Kidney epithelial cell (primary cell): Measurements from ENCODE around the gene YTHDF2. TPM values are rescaled to one million over a fixed set of nuclear protein-coding genes. Genes with fewer than 3 reads are reported as not detected.
"Not testable (repeated sequence)": the region's sequence is repeated elsewhere in the genome, so short reads cannot be mapped to it uniquely, and the experiment has no call there.

Source experiments
- DNase-seq: peaks from one replicate; pipeline ENCODE4 v3.0.0-alpha.2; 2010; ENCODE audit warnings: low read depth
- H3K27me3 ChIP-seq: 2 replicates; pipeline ENCODE4 v1.6.0; 2011; ENCODE audit warnings: low read length; ENCODE audit not compliant: control insufficient read depth, insufficient read depth
- H3K36me3 ChIP-seq: 2 replicates; pipeline ENCODE4 v1.5.1; 2011; ENCODE audit warnings: low read length; ENCODE audit not compliant: control insufficient read depth, insufficient read depth
- H3K4me3 ChIP-seq: 2 replicates; pipeline ENCODE4 v1.5.1; 2011; ENCODE audit warnings: low read depth, mild to moderate bottlenecking, control low read depth, low read length
- CTCF ChIP-seq: IDR thresholded peaks from 2 replicates; pipeline ENCODE4 v1.5.1; 2011; ENCODE audit warnings: mild to moderate bottlenecking, moderate library complexity, low read length, control low read depth, inconsistent platforms; ENCODE audit not compliant: insufficient read depth, poor library complexity, severe bottlenecking
- total RNA-seq: library from RNA; depleted of rRNA; stranded (reverse); fragments of >200 nt; gene quantifications from 2 replicates; pipeline ENCODE4 v1.2.3, GENCODE V29; 2015

The YTHDF2 gene
- total RNA-seq, 1 donor from 2014 or later: 114 TPM

DNA sequence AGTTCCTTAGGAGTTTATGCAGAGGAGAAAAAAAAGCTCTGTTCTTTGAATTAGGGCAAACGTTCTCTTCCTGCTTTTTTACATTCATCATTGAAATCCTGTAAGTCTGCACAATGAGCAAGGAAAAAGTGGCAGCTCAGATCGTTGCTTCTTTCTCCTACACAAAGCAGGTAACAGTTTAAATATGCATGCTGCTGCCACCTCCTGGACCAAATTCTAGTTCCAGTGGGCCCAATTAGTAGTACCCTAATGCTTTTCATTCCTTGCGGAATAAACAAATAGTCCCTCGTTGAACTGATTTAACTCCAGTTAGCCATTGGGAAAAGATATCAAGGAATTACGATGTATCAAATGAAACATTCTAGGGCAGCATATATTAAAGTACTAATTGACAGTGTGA lies 20.1 kb downstream of the YTHDF2 start:
- no peak for DNase-seq
- no peak overlapping the region for H3K4me3 ChIP-seq
- TF ChIP-seq CTCF: peak; percentile 10
- H3K36me3 ChIP-seq: no peaks in the 10 kb centered on the region
- no peaks in the 10 kb centered on the region for H3K27me3 ChIP-seq

DNA sequence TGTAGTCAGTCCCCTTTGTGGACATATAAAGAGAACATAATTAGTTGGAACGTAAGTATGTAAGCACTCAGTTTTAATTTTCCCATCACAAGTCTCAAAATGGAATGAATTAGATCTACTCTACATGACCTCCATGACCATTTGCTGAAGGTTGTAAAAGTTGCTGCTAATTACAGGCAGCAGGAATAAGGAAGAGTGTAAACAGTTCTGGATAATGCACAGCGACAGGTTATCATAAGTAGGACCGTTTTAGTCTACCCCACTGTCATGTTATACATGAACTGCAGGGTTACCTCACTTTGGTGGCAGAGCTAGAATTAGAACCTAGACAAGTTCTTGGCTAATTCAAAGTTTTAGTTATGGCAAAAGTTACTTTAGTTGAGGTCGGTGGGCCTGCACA lies 21.7 kb downstream of the YTHDF2 start:
- Histone ChIP-seq H3K27me3 (no peaks in the 10 kb centered on the region), H3K36me3 (no peaks in the 10 kb centered on the region), H3K4me3 (no peak overlapping the region)
- TF ChIP-seq CTCF: no peak
- no peak for DNase-seq

GRCh38 chr1:28759257-28759656 lies 22.5 kb downstream of the YTHDF2 start:
- Histone ChIP-seq H3K4me3 (no peak overlapping the region), H3K27me3 (no peaks in the 10 kb centered on the region), H3K36me3 (no peaks in the 10 kb centered on the region)
- no peak for TF ChIP-seq CTCF
- no peak for DNase-seq

GRCh38 chr1:28761189-28761588 lies 24.4 kb downstream of the YTHDF2 start:
- Histone ChIP-seq H3K27me3 (no peaks in the 10 kb centered on the region), H3K4me3 (no peak overlapping the region), H3K36me3 (no peaks in the 10 kb centered on the region)
- TF ChIP-seq CTCF: no peak
- DNase-seq: no peak

GRCh38 chr1:28766532-28767183 lies 29.9 kb downstream of the YTHDF2 start:
- no peak for TF ChIP-seq CTCF
- no peaks in the 10 kb centered on the region for H3K27me3 ChIP-seq
- H3K36me3 ChIP-seq: no peaks in the 10 kb centered on the region
- no peak overlapping the region for H3K4me3 ChIP-seq
- DNase-seq: no peak

DNA sequence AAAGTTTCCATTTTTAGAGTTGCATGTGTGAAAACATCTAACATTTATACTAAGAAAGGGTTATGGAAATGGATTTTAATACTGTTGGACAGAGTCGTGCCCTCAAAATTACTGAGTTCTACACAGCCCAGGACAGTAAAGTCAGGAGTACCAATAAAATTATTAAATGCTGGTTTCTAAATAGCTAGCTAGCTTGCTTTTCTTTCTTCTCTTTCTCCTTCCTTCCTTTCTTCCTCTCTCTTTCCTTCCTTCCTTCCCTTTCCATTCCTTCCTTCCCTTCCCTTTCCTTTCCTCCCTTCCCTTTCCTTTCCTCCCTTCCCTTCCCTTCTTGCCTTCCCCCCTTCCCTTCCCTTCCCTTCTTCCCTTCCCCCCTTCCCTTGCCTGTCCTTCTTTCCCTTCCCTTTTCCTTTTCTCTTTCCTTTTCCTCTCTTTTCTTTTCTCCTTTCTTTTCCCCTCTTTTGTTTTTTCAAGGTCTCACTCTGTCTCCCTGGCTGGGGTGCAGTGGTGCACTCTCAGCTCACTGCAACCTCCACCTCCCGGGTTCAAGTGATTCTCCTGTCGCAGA lies 33.9 kb downstream of the YTHDF2 start:
- no peak overlapping the region for H3K4me3 ChIP-seq
- TF ChIP-seq CTCF: no peak
- no peaks in the 10 kb centered on the region for H3K27me3 ChIP-seq
- no peak for DNase-seq
- no peaks in the 10 kb centered on the region for H3K36me3 ChIP-seq

DNA sequence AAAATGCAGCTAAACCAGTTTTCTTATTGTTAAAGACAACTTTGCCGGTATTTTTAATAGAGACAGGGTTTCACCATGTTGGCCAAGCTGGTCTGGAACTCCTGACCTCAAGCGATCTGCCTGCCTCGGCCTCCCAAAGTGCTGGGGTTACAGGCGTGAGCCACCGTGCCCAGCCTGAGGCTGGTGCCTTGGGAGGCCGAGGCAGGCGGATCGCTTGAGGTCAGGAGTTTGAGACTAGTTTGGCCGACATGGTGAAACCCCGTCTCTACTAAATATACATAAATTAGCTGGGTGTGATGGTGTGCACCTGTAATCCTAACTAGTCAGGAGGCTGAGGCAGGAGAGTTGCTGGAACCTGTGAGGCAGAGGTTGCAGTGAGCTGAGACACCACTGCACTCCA lies 35.2 kb downstream of the YTHDF2 start:
- H3K4me3 ChIP-seq, DNase-seq, H3K36me3 ChIP-seq, H3K27me3 ChIP-seq: not testable (repeated sequence)
